ENCODE data around the gene CD3G. TPM values are rescaled to one million over a fixed set of nuclear protein-coding genes. Genes with fewer than 3 reads are reported as not detected.

Gene CD3G
- total RNA-seq, 2 donors from 2014 or later, result 103 to 140 TPM

DNA sequence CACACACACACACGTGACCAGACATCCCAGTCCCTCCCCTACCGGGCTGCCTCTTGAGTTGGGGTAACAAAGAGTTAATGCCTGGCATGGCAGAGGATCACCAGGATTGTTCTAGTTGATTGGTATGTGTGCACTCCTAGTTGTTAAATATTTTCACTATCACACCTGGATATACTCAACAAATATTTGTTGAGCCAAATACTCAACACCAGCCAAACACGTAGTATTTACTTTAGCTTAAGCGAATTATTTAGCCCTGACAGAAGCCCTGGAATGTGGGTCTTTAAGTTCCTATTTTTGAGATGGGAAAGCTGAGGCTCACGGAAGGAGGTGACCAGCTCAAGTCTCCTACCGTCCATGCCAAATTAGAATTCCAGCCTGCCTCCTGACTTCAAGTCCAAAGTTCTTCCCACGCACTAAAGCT lies 29.1 kb upstream of the CD3G start:
- Mint-ChIP-seq H3K4me1 (peaks cover 61% of the 10 kb centered on the region), H3K9me3 (no peaks in the 10 kb centered on the region), H3K27me3 (no peaks in the 10 kb centered on the region), H3K36me3 (ENCODE audit: low read depth) (peaks cover 73% of the 10 kb centered on the region), H3K4me3 (peak overlapping the region; percentile 72), H3K27ac (peak overlapping the region; percentile 70)
- no peak for ATAC-seq (replicated peaks)

DNA sequence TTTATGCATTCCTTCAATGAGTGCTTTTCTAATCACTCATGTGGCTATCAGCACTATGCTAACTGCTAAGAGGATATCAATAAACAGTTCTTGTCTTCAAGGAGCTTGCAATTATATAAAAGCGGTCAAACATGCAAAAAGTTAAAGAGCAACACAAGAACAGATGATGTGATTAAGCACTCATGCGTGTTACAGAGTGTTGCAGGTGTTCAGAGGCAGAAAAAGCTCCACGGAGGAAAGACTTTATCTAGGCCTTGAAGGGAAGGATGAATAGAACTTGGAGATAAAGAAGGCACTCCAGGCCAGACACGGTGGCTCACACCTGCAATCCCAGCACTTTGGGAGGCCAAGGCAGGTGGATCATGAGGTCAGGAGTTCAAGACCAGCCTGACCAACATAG lies 26.0 kb upstream of the CD3G start:
- H3K36me3 Mint-ChIP-seq (ENCODE audit: low read depth), result peaks cover 42% of the 10 kb centered on the region
- H3K9me3 Mint-ChIP-seq, result no peaks in the 10 kb centered on the region
- H3K27ac Mint-ChIP-seq, result no peak overlapping the region
- peaks cover 53% of the 10 kb centered on the region for H3K4me1 Mint-ChIP-seq
- ATAC-seq (replicated peaks), result no peak
- no peak overlapping the region for H3K4me3 Mint-ChIP-seq
- no peaks in the 10 kb centered on the region for H3K27me3 Mint-ChIP-seq

DNA sequence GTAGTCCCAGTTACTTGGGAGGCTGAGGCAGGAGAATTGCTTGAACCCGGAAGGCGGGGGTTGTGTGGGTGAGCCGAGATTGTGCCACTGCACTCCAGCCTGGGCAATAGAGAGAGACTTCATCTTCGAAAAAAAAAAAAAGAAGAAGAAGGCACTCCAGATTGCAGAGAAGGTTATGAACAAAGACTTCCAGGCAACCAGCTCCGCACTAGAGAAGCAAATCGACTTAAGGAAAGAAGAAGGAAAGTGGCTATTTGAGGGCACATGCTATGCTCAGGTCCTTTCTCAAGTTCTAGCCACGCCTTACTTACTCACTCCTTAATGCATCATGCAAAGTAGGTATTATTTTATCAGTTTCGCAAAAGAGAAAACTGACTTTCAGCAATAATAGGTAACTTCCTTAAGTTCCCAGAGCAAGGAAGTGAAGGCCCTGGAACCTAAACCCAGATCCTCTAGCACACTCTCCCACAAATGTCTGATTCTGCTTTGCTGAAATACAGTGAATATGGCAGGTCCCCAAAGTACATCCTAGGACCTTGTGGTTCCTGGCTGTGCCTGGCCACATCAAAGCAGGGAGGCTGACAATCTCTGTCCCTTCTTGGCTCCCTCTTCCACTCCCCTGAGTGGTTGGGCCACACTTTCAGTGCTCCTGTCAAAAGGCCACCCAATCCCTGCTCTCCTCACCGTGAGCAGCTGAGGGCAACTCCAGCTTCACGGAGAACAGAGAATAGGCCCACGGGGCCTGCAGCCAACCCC lies 25.4 kb upstream of the CD3G start:
- Mint-ChIP-seq H3K4me3 (peak overlapping the region; percentile 12), H3K36me3 (ENCODE audit: low read depth) (peaks cover 37% of the 10 kb centered on the region), H3K9me3 (no peaks in the 10 kb centered on the region), H3K4me1 (peaks cover 55% of the 10 kb centered on the region), H3K27ac (peak overlapping the region; percentile 44), H3K27me3 (no peaks in the 10 kb centered on the region)
- no peak for ATAC-seq (replicated peaks)

DNA sequence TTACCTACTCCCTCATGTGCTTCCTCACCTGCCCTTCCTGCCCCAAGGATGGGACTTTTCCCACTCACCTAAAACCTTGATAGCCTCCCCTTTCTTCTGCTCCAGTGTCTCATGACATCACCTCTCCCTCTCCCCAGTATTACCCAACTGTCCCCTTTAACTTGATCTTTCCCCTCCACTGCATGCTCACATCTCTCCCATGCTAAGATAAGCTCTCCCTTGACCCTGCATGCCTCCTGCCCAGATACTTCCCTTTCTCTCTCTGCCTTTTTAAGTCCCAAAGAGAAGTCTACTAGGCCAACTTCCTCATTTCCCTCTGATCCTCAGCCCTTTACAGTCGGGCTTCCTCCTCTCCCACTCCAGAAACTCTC lies 24.8 kb upstream of the CD3G start:
- Mint-ChIP-seq H3K4me3 (peak overlapping the region; percentile 12), H3K9me3 (no peaks in the 10 kb centered on the region), H3K27ac (peak overlapping the region; percentile 44), H3K27me3 (no peaks in the 10 kb centered on the region), H3K4me1 (peaks cover 49% of the 10 kb centered on the region), H3K36me3 (ENCODE audit: low read depth) (peaks cover 31% of the 10 kb centered on the region)
- ATAC-seq (replicated peaks), result no peak

DNA sequence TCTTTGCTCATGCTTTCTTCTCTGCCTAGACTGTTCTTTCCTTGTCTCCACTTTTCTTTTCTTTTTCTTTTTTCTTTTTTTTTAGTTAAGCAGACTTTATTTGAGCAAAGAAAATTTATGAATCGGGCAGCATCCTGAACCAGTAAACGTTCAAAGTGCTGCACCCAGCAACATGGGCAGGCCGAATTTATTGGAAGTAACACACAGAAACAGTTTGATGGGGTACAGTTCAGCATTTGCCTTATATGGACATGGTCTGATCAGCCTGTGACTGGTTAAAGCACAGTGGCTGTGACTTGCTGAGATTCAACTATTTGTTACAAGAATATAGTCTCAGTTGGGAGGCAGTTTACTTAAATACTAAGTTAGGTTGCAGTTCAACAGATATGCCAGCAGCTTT lies 23.6 kb upstream of the CD3G start:
- ATAC-seq (replicated peaks), result no peak
- Mint-ChIP-seq H3K27ac (peak overlapping the region; percentile 44), H3K36me3 (ENCODE audit: low read depth) (peaks cover 19% of the 10 kb centered on the region), H3K27me3 (no peaks in the 10 kb centered on the region), H3K4me3 (no peak overlapping the region), H3K9me3 (no peaks in the 10 kb centered on the region), H3K4me1 (peaks cover 42% of the 10 kb centered on the region)

DNA sequence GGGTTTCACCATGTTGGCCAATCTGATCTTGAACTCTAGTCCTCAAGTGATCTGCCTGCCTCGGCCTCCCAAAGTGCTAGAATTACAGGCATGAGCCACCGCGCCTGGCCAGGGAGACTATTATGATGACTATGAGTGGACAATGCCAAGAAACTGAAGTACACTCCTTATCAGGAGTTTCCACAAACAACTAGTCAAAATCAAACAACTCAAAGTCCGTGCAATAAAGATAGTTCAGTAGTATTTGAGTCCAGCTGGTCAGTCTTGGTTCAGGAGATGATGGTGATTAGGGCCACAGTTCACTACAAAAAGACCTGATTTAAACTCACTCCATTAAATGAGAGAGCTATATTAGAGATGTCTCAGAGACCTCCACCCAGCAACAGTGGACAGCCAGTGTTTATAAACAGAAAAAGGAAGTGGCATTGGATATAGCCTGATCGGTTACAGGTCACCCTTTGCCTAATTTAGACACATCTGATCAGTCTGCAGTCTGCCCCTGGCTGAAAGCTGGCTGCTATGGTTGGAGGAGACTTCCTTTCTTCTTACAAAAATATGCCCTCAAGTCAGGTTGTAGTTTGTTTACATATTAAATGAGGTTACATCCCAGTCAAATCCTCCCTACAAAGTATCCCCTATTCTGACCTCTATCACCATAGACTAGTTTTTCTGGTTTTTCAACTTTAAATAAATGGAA lies 22.6 kb upstream of the CD3G start:
- Mint-ChIP-seq H3K27ac (peak overlapping the region; percentile 31), H3K4me1 (peaks cover 32% of the 10 kb centered on the region), H3K27me3 (no peaks in the 10 kb centered on the region), H3K36me3 (ENCODE audit: low read depth) (peaks cover 9% of the 10 kb centered on the region), H3K9me3 (no peaks in the 10 kb centered on the region), H3K4me3 (no peak overlapping the region)
- no peak for ATAC-seq (replicated peaks)

DNA sequence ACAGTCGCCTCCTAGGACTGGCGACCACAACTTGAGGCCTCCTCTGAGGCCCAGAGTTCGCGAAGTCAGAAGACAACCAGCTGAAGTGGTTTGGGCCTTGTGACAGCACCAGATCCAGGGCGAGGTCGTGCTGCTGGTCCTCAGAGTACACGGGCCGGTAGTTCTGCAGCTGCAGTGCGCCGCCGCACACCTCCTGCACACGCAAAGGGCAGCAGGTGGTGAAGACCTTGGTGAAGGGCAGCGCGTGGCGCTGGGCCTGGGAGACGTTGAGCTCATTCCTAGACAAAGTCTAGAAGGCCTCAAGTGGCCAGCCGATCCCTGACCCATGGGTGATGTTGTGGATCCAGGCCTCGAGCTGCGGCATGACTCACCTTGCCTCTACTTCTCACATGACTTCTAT lies 21.4 kb upstream of the CD3G start:
- H3K27ac Mint-ChIP-seq, result peak overlapping the region; percentile 31
- H3K27me3 Mint-ChIP-seq, result no peaks in the 10 kb centered on the region
- no peaks in the 10 kb centered on the region for H3K36me3 Mint-ChIP-seq (ENCODE audit: low read depth)
- no peaks in the 10 kb centered on the region for H3K9me3 Mint-ChIP-seq
- ATAC-seq (replicated peaks), result no peak
- H3K4me1 Mint-ChIP-seq, result peaks cover 25% of the 10 kb centered on the region
- no peak overlapping the region for H3K4me3 Mint-ChIP-seq

DNA sequence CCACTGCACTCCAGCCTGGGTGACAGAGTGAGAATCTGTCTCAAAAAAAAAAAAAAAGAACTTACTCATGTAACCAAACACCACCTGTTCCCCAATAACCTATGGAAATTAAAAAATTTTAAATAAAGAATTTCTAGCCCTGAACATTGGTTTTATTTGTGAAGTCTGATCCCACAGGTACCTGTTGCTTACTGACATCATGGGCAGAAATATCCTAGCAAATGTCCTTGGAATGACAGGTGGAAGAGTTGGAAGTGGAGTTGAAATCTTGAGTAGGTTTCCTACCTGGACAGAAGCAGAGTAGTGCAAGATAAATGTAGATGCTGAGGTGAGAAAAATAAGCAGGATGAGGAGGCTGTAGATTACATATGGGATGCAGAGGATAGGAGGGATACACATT lies 18.9 kb upstream of the CD3G start:
- Mint-ChIP-seq H3K27ac (no peak overlapping the region), H3K4me1 (peaks cover 7% of the 10 kb centered on the region), H3K9me3 (no peaks in the 10 kb centered on the region), H3K36me3 (ENCODE audit: low read depth) (no peaks in the 10 kb centered on the region), H3K27me3 (no peaks in the 10 kb centered on the region), H3K4me3 (no peak overlapping the region)
- no peak for ATAC-seq (replicated peaks)

DNA sequence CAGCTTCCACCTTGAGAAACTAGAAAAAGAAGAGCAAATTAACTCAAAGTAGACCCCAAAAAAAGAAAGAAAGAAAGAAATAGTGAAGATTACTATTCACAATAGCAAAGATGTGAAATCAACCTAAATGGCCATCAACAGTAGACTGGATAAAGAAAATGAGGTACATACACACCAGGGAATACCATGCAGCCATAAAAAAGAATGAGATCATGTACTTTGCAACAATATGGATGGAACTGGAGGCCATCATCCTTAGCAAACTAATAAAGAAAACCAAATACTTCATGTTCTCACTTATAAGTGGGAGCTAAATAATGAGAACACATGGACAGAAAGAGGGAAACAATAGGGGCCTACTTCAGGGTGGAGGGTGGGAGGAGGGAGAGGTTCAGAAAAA lies 15.4 kb upstream of the CD3G start:
- Mint-ChIP-seq H3K27me3 (no peaks in the 10 kb centered on the region), H3K9me3 (no peaks in the 10 kb centered on the region), H3K36me3 (ENCODE audit: low read depth) (no peaks in the 10 kb centered on the region), H3K4me3 (no peak overlapping the region), H3K4me1 (no peaks in the 10 kb centered on the region), H3K27ac (no peak overlapping the region)
- no peak for ATAC-seq (replicated peaks)

DNA sequence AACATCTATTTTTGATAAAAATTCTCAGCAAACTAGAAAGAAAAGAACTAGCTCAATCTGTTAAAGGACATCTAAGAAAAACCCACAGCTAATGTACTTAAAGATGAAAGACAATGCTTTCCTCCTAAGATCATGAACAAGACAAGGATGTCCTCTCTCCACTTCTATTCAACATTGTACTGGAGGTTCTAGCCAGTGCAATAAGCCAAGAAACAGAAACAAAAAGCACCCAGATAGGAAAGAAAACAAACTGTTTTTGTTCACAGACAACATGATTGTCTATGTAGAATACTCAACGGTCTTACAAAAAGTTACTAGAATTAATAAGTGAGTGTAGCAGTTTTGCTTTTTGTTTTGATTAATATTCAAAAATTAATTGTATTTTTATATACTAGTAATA lies 9.4 kb upstream of the CD3G start:
- Mint-ChIP-seq H3K27ac (peak overlapping the region; percentile 77), H3K9me3 (no peaks in the 10 kb centered on the region), H3K4me3 (peak overlapping the region; percentile 70), H3K27me3 (no peaks in the 10 kb centered on the region), H3K4me1 (peaks cover 19% of the 10 kb centered on the region), H3K36me3 (ENCODE audit: low read depth) (peaks cover 39% of the 10 kb centered on the region)
- no peak for ATAC-seq (replicated peaks)

DNA sequence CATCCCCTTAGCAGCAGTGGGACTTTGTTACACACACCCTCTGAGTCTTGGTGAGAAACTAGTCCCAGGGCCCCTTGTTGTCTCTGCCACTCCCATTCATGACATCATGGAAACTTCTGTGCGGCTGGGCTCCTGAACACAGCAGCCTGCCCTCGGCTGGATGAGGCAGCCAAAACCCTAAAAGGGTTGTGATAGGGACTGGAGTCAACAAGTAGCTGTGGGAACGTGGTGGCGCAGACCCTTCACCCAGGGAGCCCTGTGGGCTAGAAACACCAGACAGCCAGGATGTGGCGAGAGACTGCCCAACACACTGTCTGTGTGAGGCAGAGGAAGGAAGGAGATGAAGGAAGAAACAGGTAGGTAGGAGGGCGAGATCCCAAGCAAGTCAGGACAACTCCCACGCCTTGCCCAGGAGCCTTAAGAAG lies 5.5 kb upstream of the CD3G start:
- Mint-ChIP-seq H3K36me3 (ENCODE audit: low read depth) (peaks cover 68% of the 10 kb centered on the region), H3K4me1 (peaks cover 29% of the 10 kb centered on the region), H3K27ac (peak overlapping the region; percentile 99), H3K4me3 (peak overlapping the region; percentile 91), H3K27me3 (no peaks in the 10 kb centered on the region), H3K9me3 (no peaks in the 10 kb centered on the region)
- ATAC-seq (replicated peaks), result peak; percentile 74

DNA sequence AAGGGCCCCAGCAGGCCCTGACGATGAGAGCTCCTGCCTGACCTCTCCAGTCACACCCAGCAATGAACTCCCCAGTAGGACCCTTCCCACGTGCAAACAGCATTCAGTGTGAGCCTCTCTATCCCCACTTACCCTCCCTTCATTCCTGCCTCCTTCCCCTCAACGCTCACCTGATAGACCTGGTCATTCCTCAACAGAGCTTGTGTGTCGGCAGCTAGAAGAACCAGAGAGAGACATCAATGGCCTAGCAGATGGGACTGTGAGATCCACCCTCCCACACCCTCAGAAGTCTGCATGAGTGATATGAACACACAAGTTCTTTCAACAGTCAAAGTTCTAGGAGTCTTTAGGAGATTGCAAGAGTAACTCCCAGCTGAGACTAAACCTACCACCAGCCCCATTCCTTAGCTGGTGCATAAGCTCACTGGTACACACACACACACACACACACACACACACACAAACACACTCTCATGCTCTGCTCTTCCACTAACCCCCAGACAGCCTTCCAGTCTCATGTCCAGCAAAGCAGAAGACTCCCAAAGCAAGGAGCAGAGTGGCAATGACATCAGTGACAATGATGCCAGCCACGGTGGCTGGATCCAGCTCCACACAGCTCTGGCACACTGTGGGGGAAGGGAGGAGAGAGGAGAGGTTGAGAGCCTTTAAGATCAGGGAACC lies 4.7 kb upstream of the CD3G start:
- Mint-ChIP-seq H3K4me1 (peaks cover 33% of the 10 kb centered on the region), H3K27ac (peak overlapping the region; percentile 99), H3K4me3 (peak overlapping the region; percentile 91), H3K27me3 (no peaks in the 10 kb centered on the region), H3K36me3 (ENCODE audit: low read depth) (peaks cover 68% of the 10 kb centered on the region), H3K9me3 (no peaks in the 10 kb centered on the region)
- ATAC-seq (replicated peaks), result peak; percentile 11

DNA sequence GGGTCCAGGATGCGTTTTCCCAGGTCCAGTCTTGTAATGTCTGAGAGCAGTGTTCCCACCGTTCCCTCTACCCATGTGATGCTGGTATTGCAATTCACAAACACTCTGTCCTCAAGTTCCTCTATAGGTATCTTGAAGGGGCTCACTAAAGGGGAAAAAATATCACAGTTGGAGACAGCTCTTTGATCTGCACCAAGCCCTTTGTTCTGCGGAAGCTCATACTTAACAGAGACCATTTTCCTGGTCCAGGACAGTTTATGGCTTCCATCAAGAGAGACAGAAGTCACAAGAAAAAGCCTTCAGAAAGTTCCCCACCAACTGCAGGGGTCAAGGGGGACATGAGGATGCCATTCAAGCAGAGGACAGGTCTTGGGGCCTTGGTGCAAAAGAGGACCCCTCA lies 3.7 kb upstream of the CD3G start:
- H3K4me3 Mint-ChIP-seq, result peak overlapping the region; percentile 91
- no peaks in the 10 kb centered on the region for H3K9me3 Mint-ChIP-seq
- peaks cover 35% of the 10 kb centered on the region for H3K4me1 Mint-ChIP-seq
- peak overlapping the region; percentile 99 for H3K27ac Mint-ChIP-seq
- no peak for ATAC-seq (replicated peaks)
- no peaks in the 10 kb centered on the region for H3K27me3 Mint-ChIP-seq
- peaks cover 70% of the 10 kb centered on the region for H3K36me3 Mint-ChIP-seq (ENCODE audit: low read depth)

DNA sequence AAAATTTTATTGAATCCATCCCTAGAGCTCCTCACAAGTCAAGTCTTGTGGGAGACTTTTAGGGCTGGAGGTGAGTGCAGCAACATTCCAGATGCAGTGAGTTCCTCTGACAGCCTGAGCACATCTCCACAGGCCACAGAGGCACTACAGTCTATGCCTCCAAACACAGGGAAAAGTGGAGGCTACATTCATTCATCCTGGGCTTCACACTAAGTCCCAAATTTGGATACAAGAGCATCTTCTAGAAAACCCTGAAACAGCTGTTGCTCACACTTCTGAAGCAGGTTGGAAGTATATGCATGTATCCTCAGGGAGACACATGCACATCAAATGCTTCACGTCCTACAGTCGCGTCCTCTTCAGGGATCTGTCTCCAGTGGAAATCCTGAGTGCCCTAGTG lies 2.9 kb upstream of the CD3G start:
- Mint-ChIP-seq H3K27ac (peak overlapping the region; percentile 99), H3K4me3 (peak overlapping the region; percentile 91), H3K36me3 (ENCODE audit: low read depth) (peaks cover 74% of the 10 kb centered on the region), H3K9me3 (no peaks in the 10 kb centered on the region), H3K4me1 (peaks cover 39% of the 10 kb centered on the region), H3K27me3 (no peaks in the 10 kb centered on the region)
- ATAC-seq (replicated peaks), result no peak

Measured in activated T-helper 17 cell treated with anti-CD3 and anti-CD28 coated beads, Interleukin-2, amount 50 U/mL, for 72 hours (primary cell).